HFF-Myc (cell line): Measurements from ENCODE around the gene FBXW4.
"Not testable (repeated sequence)": the region's sequence is repeated elsewhere in the genome, so short reads cannot be mapped to it uniquely, and the experiment has no call there.

Experiments used
- DNase-seq: peaks from one replicate; pipeline ENCODE4 v3.0.0-alpha.2; 2011; ENCODE audit warnings: low read depth; ENCODE audit errors: extremely low read depth
- H3K4me3 ChIP-seq: replicated peaks from 2 replicates; pipeline ENCODE4 v1.5.1; 2011; ENCODE audit warnings: low read depth, mild to moderate bottlenecking, control low read depth, low read length
- TF ChIP-seq, protein P1 (sequence below): IDR thresholded peaks from 2 replicates; pipeline ENCODE4 v1.5.1; 2012; ENCODE audit warnings: mild to moderate bottlenecking, low read depth, low read length, control low read depth; ENCODE audit errors: missing control alignments

The FBXW4 gene

DNA sequence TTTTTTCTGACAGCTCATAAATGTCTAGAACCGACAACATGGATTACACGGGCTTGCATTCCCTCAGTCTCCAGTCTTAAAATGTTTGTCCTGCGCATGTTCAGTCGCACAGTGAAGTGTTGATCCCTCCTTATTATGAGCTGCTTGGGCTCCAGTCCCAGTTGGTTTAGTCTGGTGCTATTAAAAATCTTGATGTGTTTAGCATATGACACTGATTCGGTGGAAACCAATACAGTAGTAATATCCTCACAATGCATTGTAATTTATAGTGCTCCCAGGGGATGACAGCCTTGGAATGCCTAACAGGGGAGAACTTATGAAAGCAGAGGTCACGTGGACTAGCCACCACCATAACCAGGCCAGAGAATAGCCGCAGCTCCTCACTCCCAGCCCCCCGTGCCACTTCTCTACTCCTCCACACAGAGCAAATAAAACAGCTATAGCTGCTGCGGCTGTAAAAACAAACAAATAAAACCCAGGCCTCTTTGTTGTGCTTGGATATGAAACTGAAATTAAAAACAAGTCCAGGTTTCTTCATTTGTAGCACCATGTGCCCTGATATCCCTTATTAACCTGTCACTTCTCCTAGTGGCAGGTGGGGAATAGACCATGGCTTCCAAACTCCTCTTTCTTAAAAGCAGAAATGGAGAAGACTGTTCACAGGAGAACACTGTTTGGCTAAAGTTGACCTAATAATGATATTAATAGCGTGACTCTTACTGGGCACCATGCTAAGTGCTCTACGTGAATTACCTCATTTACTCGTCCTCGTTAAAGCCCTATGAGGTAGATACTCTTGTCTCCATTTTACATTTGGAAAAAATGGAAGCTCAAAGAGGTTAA, 99.2 kb downstream of the FBXW4 start:
- DNase-seq, result no peak
- H3K4me3 ChIP-seq, result no peak overlapping the region
- TF ChIP-seq, protein P1, sequence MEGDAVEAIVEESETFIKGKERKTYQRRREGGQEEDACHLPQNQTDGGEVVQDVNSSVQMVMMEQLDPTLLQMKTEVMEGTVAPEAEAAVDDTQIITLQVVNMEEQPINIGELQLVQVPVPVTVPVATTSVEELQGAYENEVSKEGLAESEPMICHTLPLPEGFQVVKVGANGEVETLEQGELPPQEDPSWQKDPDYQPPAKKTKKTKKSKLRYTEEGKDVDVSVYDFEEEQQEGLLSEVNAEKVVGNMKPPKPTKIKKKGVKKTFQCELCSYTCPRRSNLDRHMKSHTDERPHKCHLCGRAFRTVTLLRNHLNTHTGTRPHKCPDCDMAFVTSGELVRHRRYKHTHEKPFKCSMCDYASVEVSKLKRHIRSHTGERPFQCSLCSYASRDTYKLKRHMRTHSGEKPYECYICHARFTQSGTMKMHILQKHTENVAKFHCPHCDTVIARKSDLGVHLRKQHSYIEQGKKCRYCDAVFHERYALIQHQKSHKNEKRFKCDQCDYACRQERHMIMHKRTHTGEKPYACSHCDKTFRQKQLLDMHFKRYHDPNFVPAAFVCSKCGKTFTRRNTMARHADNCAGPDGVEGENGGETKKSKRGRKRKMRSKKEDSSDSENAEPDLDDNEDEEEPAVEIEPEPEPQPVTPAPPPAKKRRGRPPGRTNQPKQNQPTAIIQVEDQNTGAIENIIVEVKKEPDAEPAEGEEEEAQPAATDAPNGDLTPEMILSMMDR, result no peak

DNA sequence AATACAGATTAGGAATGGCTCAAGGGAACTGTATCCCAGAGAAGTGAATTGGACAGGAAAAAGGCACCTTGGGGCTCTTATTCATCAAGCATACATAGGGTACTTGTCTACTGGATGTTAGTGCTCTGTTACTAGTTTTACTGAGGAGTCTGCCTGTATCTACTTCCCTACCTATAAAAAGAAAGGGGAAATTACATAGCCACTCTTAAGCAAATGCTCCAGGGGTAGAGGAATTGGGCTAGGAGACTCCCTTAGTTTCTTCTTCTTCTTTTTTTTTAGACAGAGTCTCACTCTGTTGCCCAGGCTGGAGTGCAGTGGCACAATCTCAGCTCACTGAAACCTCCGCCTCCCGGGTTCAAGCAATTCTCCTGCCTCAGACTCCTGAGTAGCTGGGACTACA, 101.6 kb downstream of the FBXW4 start:
- not testable (repeated sequence) for H3K4me3 ChIP-seq, DNase-seq

DNA sequence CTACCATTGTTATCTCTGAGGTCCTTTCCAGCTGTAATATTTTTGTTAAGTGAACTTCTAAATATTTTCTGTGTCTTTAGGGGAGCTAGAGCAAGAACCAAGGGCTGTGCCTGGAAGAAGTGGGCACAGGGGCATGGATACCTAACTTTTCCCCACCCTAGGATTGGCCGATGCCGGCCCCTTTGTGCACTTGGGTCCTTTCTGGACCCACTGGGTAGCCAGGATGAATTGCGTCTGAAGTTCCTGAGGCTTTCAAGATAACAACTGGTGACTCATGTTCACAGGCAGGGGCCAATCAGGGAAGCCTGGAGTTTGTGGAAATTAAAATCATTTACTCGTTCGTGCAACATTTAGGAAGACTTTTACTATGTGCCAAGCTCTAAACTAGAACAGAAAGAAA, 106.1 kb downstream of the FBXW4 start:
- DNase-seq, result no peak

DNA sequence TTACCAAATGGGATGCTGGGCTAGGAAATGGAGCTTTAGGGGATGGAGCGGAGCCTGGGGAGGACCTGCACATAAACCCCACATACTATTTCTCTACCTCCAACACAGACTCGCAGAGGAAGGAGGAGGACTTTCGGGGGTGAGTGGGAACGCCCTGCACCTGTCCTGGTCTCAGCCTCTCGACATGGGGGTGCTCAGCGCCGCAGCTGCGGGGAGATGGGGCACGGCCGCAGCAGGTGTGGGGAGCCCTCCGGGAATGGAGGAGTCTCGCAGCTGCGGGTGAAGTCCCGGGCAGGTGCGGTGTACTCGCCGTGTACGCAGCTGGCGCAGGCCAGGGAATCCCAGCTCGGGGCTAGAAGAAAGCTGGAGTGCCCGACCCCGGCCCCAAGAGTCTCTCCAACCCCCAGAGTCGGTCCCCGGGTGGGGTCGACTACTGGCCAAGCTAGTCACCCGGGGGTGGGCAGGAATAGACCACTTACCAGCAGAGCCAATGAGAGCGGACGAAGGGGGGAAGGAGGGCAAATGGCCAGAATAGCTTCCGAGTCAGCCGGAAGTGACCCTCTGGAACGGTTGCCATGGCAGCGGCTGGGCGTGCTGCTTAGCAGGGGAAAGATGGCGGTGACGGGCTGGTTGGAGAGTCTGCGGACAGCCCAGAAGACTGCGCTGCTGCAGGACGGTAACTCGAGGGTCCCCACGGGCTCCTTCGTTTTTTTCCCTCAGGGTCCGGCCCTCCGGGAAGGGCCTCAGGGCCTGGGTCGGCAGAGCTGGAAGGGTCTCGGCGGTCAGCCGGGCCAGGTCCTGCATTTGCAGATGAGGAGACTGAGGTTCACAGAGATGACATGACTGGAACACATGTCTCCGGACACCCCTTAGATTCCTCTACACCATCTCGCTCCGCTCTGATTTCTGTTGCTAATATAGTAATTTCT, 107.0 kb downstream of the FBXW4 start, which contains the start of the genes DPCD and POLL:
Gene DPCD, plus strand, starts transcription at position 597 of the 929 bp plus-strand sequence. Its CDS starts 16 bp downstream, at position 613.
Gene POLL, minus strand, starts transcription at position 533 of the 929 bp plus-strand sequence. CDS start 897 bp downstream, outside the sequence.
- peak; percentile 91 for DNase-seq
- H3K4me3 ChIP-seq, result peak within 1 kb of the TSS; percentile 72
- TF ChIP-seq, protein P1, result no peak

More for the DNA sequence above, 106.1 kb downstream of the FBXW4 start:
- peak overlapping the region; percentile 72 for H3K4me3 ChIP-seq
- TF ChIP-seq, protein P1, result no peak

DNA sequence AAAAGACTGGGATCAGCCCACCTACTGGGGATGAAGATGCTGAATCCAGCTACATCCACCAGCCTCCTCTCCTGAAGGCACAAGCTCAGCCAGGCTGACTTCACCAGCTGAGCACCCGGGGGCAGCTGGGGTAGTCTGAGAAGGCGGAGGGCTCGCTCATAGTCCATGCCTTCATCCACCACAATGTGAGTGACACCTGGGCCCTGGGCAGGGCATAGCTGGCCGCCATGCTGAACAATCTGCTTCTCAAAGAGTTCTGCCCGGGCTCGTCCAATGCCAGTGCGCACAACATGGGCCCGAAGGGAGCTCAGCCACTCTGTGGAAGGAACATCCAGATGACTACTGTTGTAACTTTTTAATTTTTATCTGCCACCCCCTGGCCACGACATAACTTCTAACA, 109.1 kb downstream of the FBXW4 start:
- no peak for DNase-seq
- TF ChIP-seq, protein P1, result no peak
- H3K4me3 ChIP-seq, result no peak overlapping the region

DNA sequence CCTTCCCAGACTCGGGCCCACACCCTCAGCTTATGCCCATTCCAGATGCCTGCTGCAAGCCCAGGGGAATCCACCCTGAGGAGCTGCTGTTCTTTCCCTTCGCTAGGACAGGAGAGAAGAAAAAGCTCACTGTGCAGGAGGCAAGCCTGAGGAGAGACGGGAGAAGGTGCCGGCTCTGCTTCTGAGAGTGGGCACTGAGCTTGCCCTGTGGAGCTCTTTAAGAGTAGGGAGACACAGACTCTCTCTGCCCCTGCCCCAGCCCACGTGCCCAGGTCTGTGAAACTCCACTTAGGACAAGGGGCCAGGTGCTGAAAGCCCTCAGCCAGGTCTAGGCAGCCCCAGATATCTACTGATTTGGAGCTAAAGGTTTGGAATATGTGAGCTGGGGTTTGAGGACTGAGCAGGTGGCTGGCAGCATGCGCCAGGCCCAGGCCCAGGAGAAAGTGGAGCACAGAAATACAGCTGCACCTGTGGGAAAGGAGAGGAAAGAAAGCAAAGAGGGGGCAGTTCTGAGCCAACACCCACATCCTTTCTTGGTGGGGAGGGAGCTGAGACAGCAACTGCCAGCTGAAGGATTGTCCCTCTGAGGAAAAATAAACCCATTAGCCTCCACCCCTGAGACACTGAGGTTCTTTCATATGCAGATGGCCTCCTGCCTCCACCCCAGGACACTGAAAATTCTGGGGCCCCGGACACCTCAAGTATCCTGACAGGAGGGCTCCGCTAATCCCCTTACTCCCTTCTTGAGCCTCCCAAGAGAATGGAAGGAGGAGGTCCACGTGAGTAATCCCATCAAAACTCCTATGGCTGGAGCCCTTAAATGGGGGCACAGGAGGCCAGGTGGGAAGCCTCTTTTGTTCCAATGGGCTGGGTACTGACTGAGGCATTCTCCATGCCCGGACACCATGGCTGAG, 114.2 kb downstream of the FBXW4 start:
- no peak for DNase-seq
- TF ChIP-seq, protein P1, result no peak
- H3K4me3 ChIP-seq, result no peak overlapping the region
